GM18858 (cell line): Measurements from ENCODE around the gene MSH3.
"Not testable (repeated sequence)": the region's sequence is repeated elsewhere in the genome, so short reads cannot be mapped to it uniquely, and the experiment has no call there.

Source experiments
- ATAC-seq: cut with Tn5 transposase; IDR thresholded peaks from one replicate; pipeline ENCODE4 v1.9.1; 2021; ENCODE audit not compliant: unreplicated experiment

Gene MSH3

DNA sequence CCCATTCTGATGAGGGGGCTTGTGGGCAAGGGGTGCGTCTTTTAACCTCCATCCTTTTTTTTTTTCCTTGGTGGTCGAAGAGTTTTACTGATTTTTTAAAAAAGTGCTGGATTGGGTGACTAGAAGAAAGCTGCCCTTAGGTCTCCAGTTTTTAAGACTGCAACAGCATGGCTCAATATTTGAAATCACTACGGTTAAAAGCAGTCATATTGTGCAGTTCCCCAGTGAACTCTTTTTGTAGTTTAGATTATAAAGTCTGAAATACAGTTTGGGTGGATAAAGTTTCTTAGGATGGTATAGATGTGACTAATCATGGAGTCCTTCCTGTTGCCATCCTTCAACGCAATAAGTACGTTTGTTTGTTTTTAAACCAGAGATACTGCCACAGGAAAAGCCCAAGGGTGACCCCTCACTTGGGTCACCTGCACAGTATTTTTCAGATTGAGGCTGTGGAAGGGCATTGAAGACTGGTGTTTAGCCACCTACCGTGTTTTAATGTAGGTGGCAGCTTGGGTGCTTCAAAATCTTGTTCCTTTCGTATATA, 851 bp downstream of the MSH3 start:
- no peak for ATAC-seq

DNA sequence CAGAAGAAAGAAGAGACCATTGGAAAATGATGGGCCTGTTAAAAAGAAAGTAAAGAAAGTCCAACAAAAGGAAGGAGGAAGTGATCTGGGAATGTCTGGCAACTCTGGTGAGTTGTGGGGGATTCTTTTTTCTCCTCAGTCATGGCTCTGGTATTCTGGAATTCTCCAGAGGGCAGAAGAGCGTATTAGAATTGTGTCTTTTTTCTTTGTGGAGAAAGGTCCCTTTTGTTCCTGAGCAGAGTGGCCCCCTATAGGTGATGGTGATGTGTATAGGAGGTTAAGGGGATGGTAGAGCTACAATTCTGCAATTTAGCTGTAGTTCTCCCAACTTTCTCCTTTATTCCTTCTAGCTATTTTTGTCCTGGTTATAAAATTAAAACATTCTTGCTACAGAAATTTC, 2.0 kb downstream of the MSH3 start:
- no peak for ATAC-seq

DNA sequence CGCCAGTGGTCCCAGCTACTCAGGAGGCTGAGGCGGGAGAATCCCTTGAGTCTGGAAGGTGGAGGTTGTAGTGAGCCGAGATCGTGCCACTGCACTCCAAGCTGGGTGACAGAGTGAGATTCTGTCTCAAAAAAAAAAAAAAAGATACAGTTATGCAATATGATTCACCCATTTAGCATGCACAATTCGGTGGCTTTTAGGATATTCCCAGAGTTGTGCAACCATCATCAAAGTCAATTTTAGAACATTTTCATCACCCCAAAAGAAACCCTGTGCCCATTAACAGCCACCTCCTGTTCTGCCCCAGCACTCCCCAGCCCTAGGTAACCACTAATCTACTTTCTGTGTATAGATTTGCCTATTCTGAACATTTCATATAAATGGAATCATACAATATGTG, 4.7 kb downstream of the MSH3 start:
- ATAC-seq = no peak

DNA sequence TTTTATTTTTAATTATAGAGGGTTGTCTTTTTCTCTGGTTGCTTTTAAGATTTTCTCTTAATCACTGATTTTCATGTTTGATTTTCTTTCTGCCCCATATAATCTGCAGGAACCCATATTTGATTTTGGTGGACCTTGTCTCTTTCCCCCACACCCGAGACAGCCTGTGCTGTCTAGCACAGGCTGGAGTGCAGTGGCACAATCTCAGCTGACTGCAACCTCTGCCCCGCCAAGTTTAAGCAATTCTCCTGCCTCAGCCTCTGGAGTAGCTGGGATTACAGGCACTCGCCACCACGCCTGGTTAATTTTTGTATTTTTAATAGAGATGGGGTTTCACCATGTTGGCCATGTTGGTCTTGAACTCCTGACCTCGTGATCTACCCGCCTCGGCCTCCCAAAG, 6.2 kb downstream of the MSH3 start:
- ATAC-seq = not testable (repeated sequence)

DNA sequence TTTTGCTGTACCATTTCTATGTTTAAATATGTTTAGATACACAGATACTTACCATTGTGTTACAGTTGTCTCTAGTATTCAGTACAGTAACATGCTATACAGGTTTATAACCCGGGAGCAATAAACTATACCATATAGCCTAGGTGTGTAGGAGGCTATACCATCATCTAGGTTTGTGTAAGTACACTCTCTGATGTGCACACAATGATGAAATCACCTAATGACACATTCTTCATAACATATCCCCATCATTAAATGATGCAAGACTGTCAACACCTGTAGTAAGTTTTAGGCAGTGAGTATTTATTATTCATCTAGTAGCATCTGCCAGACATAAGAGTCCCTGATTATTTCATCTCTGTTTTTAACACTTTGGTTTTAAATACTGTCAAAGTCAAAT, 7.7 kb downstream of the MSH3 start:
- ATAC-seq = no peak

DNA sequence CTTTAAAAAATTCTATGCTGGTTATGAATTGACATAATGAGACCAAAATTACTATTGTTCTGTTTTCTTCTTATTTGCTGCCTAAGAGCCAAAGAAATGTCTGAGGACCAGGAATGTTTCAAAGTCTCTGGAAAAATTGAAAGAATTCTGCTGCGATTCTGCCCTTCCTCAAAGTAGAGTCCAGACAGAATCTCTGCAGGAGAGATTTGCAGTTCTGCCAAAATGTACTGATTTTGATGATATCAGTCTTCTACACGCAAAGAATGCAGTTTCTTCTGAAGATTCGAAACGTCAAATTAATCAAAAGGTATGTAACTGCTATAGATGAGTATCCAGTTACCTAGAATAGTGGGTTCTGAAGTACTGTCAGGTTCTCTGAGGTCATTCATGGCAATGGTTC, 10.6 kb downstream of the MSH3 start:
- ATAC-seq = no peak

DNA sequence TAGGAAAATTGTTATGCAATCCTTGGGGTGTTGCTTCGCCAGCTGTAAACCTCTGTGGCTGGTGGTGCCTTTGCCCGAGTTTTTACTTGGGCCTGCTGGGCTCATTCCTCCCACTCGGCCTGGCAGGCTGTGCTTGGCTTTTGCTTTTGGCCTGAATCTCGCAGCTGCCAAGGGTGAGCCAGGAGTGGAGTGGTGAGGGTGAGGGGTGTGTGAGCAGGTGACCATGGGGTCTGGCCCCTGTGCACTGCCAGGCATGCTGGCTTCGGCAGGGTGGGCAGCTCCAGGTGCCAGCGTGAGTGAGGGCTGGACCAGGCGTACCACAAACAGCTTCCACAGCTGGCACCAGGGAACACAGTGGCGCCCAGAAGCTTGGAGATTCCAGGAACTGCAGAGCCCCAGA, 12.9 kb downstream of the MSH3 start:
- no peak for ATAC-seq

DNA sequence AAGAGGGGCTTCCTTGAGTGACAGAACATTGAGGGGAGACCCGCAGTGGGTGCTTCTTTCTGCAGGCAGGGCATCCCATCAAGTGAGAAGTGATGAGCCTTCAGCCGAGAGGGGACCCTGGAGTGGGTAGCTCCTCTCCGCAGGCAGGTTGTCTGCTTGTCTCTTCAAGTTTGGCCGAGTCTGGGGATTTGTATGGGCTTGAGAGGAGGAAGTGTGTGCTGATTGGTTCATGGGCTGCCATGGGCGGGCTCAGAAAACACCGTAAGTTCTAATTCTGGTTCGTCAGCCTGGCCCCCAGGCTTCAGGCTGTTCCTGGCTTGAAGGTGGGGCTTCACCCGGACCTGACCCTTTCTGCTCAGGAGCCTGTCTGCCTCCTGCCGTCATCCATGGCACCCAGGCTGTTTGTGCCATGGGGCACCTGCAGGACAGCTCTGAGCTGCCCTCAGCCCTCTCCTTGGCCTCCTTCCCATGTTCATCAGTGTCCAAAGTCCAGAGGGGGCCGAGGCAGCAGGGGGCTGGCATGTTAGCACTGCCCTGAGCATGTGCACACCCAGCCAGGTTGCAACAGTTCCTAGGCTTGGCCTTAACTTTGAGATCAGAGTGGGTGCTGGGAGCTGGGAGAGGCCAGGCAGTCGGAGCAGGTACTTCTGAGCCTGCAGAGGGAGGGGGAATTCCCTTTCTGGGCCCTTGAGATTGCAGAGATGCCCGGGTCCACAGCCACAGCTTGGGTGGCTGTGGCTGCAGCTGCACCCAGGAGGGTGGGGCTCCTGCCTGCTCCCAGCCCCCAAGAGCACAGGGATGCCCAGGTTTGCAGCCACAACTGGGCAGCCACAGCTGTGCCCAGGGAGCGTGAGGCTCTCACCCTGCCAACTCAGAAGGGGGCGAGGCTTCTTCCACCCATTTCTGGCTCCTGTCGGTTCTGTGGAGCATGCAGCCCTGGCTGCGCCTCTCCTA, 13.8 kb downstream of the MSH3 start:
- no peak for ATAC-seq

DNA sequence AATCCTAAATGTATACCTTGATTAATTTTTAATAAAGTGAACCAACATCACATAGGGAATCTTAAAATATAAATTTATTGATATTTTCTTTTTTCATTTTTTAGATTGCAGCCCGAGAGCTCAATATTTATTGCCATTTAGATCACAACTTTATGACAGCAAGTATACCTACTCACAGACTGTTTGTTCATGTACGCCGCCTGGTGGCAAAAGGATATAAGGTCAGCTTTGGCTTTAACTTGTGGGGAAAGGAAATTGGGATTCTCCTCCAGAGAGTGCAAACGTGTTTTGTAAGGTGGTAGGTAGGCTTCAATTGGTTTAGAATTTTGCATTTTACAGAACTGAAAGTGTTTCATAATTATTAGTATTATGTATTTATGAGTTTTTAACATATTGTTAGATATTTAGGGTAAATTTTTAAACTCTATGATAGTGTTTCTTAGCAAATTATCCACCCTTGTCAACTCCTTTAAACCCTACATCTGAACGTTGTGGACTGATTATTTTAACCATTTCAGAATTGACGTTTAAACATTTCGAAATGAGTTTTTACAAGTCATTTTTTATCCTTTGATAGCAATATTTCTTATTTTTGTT, 17.8 kb downstream of the MSH3 start:
- no peak for ATAC-seq

DNA sequence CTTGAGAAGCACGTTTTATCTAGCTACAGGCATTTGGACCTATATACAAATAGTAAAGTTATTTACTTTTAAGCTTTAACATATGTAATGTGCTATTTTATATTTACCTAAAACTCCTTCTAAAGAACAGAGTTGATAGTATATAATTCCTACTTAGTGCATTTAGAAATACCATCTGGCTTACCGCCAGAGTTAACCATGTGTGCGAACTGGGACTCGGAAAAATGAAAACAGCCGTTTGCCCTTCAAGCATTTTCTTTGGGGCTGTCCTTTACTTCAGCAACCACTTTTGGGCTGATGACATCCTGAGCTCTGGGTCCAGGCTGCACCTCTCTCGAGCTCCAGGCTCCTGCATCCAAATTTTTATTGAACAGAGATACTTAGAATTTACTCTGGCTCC, 22.3 kb downstream of the MSH3 start:
- no peak for ATAC-seq

DNA sequence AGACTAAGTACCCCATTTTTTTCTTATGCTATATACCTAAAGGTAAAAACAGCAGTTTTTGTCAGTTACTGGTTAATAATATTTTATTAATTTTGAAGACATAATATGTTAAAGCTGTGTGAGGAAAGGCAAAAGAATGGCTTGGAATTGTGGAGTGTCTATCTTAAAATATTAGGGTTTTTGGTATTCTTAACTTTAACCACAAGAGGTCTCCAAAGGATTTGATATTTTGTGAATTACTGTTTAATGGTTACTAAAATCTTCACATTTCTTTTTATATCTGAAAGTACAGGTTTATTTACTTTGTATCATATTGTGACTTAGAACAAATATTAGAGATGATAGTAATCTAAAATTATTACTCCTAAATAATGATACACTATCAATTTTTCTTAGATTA, 32.3 kb downstream of the MSH3 start:
- ATAC-seq = no peak

DNA sequence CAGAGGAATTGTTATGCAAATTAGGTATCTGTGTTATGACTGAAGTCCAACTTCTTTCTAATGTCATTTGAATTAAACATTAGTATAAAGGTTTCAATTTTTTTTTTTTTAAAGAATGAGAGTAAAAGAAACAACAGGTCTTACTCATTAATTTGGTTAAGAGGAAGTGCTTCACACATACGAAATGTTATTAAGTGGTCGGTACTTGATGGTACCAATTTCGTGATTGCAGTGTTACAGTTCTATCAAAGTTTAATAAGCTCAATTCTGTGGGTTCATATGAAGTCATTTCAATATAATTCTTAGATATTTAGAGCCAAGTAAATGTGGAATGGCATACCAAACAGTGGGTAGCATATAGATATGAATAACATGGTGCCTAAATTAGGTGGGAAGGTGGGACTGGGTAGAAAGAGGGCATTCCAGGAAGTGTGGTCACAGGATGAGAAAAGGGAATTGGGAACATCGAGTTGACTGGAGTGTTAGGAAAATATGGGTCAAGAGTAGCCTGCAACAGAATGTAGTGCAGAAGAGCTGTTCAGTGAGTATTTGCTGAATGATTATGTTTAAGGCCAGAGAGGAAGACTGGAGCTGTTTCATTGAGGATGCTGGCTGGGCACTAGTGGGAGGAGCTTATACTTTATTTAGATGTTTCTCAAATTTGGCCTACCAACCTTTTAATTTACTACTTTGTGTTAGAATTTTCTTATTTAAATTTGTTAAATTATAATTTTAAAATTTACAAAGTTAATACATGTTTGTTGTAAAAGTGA, 34.4 kb downstream of the MSH3 start:
- no peak for ATAC-seq

DNA sequence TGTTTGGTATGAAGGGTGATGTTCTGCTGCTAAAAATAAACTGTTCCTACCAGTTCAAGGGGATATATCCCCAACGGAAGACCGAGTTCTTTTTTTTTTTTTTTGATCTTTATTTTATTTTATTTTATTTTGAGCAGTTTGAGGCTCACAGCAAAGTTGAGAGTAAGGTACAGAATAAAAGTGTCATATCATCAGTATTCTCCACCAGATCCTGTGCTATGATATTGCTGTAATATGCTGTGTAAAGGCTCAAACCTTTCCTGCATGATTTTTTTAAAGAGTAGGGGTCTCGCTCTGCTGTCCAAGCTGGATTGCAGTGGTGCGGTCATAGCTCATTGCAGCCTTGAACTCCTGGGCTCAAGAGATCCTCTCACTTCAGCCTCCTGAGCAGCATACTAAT, 35.2 kb downstream of the MSH3 start:
- ATAC-seq = no peak

DNA sequence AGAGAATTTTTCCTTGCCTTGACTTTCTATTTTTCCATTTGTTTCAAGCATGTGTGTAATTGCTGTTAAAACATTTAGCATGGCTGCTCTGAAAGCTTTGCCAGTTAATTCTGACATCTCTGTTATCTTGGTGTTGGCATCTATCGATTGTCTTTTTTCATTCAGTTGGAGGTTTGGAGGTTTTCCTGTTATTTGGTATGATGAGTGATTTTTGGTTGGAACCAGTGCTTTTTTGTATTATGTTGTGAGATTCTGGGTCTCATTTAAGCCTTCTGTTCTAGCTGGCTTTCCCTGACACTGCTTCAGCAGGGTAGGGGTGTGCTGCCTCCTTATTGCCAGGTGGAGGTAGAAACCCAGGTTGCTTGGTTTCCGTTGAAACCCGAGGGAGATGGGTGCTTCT, 41.2 kb downstream of the MSH3 start:
- no peak for ATAC-seq

DNA sequence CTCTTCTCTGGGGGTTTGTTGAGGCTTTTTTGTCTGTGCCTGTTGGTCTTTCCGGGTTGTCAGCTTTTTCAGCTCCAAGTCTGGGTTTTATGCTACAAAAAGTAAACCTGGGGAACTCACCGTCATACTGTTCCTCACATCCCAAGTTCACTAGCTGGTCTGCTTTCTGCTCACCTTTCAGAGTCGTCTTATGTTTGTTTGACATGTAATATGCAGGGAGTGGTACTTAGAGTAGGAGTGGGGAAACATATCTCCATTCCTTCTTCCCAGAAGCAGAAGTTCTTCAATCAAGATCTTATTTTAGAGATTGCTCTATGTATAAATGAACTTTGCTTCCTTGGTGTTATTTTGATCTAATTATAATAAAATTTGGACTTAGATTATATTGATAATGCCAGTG, 42.0 kb downstream of the MSH3 start:
- ATAC-seq = no peak

DNA sequence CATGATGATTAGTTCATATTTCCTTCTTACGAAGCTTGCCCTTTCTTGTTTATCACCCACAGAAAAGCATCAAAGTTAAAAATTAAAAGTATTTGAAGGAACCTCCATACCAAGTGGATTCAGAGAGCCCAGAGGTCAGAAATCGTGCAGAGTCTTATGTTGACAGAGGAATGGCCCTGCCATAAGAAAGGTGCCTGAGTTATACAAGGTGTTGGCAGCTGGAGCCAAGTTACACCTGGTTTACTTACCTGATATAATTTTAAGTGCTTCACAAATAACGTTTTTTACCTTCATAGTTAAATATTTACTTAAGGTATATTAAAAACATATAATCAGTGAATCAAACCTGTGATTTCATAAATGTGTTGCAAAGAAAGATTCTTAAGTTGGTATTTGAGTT, 42.6 kb downstream of the MSH3 start:
- ATAC-seq = no peak

DNA sequence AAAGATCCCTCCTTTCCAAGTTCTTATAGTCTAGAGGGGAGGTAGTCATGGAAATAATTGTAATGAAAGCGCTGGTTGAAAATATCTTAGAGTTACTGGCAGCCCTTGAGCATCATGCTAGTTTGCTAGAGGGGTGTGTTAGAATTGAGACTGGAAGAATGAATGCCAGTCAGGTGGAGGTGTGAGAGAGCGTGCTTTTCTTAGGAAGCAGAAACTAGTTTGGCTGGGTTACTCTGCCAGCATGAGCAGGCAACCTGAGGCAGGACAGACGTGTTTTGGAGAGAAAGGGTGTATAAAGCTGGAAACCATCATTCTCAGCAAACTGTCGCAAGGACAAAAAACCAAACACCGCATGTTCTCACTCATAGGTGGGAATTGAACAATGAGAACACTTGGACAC, 43.9 kb downstream of the MSH3 start:
- ATAC-seq = no peak

DNA sequence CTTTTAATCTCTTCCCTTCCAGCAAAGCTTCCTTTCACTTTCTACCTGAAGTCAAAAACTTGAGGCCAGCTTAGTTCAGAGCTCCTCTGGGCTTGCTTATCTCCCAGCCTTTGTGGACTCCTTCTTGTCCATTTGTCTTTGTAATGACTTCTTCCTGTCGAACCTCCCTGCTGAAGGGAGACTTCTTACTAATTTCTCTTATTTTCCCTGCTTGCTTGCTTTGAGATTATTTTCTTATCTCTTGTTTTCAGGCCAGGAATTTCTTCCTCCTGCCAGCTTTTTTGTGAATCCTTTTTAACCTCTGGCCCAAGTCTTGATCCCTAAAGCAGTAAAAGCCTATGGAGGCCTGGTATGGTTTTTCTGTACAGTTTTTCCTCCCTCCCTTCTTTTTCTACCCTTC, 47.1 kb downstream of the MSH3 start:
- ATAC-seq = no peak

DNA sequence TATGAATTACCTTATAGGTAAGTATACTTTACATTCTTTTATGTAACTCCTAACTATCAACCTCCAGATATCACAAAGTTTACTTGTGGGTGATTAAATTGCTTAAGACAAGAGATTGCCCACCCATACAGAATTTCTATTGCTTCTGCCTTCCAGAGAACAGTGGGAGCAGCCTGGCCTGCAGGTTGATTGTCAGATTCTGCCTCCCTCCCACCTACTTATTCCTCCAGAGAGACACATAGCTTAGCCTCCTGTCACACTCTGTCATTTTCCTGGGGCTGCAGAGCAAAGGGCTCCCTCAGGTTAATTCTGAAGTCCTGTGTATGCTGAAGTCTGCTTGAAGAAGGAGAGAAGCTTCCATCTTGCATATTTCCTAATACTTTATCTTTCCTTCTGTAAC, 48.8 kb downstream of the MSH3 start:
- ATAC-seq = no peak

DNA sequence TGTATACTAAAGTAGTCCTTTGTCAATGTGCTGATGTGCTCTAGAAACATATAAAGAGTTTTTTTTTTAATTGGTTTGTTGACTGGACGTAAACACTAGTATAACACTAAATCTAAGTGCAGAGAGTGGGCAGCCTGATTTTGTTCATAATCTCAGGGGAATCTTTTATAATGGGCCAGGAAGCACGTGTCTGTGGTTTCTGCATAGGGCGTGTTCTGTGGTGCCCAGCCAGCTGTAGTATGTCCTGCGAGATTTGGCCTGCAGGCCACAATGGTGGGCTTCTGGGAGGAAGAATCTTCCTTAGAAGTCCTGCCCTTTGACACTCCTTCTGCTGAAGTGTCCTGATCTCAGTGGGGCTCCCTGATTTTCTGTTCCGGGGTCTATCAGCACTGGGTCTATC, 49.3 kb downstream of the MSH3 start:
- ATAC-seq = no peak

DNA sequence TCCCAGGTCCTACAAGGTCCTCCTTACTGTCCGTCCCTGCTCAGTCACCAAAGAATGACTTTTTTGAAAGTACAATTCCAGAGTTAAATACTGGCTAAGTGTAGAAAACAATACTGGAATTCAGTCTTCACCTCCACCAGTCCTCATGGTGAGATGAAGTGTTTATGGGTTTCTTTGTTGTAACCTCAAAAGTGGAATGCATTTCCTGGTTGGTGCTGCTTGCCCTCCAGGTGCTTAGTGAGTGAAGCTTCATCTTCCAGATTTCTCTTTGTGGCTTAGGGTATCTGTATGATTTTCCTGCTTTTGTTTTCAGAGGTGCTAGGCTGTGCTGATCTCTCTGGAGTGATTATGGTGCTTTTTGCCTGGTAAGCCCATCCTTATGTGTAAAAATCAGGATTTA, 49.8 kb downstream of the MSH3 start:
- no peak for ATAC-seq
